Measurements from ENCODE around the gene POLR2A. TPM values are rescaled to one million over a fixed set of nuclear protein-coding genes. Genes with fewer than 3 reads are reported as not detected.

POLR2A gene
- total RNA-seq, 2 donors from 2014 or later = 73.5 to 137 TPM

DNA sequence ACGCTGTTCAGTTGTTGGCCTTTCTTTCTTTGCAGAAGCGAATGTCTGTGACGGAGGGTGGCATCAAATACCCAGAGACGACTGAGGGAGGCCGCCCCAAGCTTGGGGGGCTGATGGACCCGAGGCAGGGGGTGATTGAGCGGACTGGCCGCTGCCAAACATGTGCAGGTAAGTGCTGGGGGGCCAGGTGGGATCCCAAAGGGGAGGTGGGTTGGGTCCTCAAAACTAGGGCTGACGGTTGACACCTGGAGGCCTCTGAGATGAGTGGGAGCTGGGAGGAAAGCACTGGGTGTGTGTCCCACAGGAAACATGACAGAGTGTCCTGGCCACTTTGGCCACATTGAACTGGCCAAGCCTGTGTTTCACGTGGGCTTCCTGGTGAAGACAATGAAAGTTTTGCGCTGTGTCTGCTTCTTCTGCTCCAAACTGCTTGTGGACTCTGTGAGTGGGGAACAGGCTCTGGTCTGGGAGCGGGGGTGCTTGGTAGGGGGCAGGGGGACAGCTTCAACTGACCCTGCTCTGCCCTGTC lies 11.8 kb downstream of the POLR2A start:
- TF ChIP-seq CTCF (IDR thresholded peaks at IDR 0.05) = no peak
- no peak overlapping the region for H3K27ac ChIP-seq
- DNase-seq = no peak
- H3K4me1 ChIP-seq = no peaks in the 10 kb centered on the region
- no peaks in the 10 kb centered on the region for H3K27me3 ChIP-seq
- H3K9ac ChIP-seq (ENCODE audit: low read depth in 2 of 2, low read length in 2 of 2) = no peak overlapping the region
- intact Hi-C loops (cut with DNase I) = no loop called here
- H3K4me3 ChIP-seq = no peak overlapping the region
- H3K9me3 ChIP-seq = no peaks in the 10 kb centered on the region
- H3K36me3 ChIP-seq = peaks cover 31% of the 10 kb centered on the region

GRCh38 chr17:7496470-7497183 lies 12.5 kb downstream of the POLR2A start:
- Histone ChIP-seq H3K4me3 (no peak overlapping the region), H3K27ac (no peak overlapping the region), H3K9ac (ENCODE audit: low read depth in 2 of 2, low read length in 2 of 2) (no peak overlapping the region), H3K27me3 (no peaks in the 10 kb centered on the region), H3K36me3 (peaks cover 37% of the 10 kb centered on the region), H3K4me1 (no peaks in the 10 kb centered on the region), H3K9me3 (no peaks in the 10 kb centered on the region)
- TF ChIP-seq CTCF (IDR thresholded peaks at IDR 0.05) = no peak
- DNase-seq = no peak
- intact Hi-C loops (cut with DNase I) = no loop called here

DNA sequence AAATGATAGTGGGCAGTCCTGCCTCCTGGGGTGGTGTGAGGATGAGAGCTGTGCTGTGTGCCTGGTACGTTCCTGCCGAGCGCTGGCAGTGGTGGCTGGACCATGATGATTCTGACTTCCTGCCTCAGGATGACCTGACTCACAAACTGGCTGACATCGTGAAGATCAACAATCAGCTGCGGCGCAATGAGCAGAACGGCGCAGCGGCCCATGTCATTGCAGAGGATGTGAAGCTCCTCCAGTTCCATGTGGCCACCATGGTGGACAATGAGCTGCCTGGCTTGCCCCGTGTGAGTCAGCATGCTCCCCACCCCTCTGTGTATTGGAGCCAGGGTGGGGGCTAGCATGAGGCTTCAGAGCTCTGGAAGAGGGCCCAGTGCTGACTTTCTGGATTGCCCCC lies 13.1 kb downstream of the POLR2A start:
- TF ChIP-seq CTCF (IDR thresholded peaks at IDR 0.05) = no peak
- Histone ChIP-seq H3K9ac (ENCODE audit: low read depth in 2 of 2, low read length in 2 of 2) (no peak overlapping the region), H3K27me3 (no peaks in the 10 kb centered on the region), H3K9me3 (no peaks in the 10 kb centered on the region), H3K36me3 (peaks cover 43% of the 10 kb centered on the region), H3K27ac (no peak overlapping the region), H3K4me3 (no peak overlapping the region), H3K4me1 (no peaks in the 10 kb centered on the region)
- DNase-seq = no peak
- intact Hi-C loops (cut with DNase I) = no loop called here

DNA sequence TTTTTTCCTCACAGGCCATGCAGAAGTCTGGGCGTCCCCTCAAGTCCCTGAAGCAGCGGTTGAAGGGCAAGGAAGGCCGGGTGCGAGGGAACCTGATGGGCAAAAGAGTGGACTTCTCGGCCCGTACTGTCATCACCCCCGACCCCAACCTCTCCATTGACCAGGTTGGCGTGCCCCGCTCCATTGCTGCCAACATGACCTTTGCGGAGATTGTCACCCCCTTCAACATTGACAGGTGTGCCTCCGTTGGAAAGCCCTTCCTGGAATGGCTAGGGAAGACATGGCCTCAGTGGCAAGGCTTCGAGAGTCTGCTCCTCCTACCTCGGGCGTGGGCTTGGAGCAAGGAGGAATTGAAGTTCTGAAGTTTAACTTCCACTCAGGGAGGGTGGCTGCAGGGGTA lies 13.5 kb downstream of the POLR2A start:
- Histone ChIP-seq H3K4me1 (no peaks in the 10 kb centered on the region), H3K27ac (no peak overlapping the region), H3K27me3 (no peaks in the 10 kb centered on the region), H3K36me3 (peaks cover 47% of the 10 kb centered on the region), H3K9ac (ENCODE audit: low read depth in 2 of 2, low read length in 2 of 2) (no peak overlapping the region), H3K9me3 (no peaks in the 10 kb centered on the region), H3K4me3 (no peak overlapping the region)
- intact Hi-C loops (cut with DNase I) = no loop called here
- TF ChIP-seq CTCF (IDR thresholded peaks at IDR 0.05) = no peak
- DNase-seq = no peak

GRCh38 chr17:7499161-7499560 lies 15.0 kb downstream of the POLR2A start:
- TF ChIP-seq CTCF (IDR thresholded peaks at IDR 0.05) = no peak
- H3K4me3 ChIP-seq = no peak overlapping the region
- H3K4me1 ChIP-seq = no peaks in the 10 kb centered on the region
- H3K9ac ChIP-seq (ENCODE audit: low read depth in 2 of 2, low read length in 2 of 2) = no peak overlapping the region
- H3K27ac ChIP-seq = no peak overlapping the region
- no peaks in the 10 kb centered on the region for H3K9me3 ChIP-seq
- DNase-seq = no peak
- intact Hi-C loops (cut with DNase I) = no loop called here
- peaks cover 61% of the 10 kb centered on the region for H3K36me3 ChIP-seq
- H3K27me3 ChIP-seq = no peaks in the 10 kb centered on the region

Data from colonic mucosa (tissue), 4 donors.